GM12878 (cell line): ENCODE data around the gene GTF3C1.

ENCODE experiments used
- CTCF ChIP-seq, 3 experiments: IDR thresholded peaks in 2 of 3; conservative IDR thresholded peaks in 1 of 3; 2 replicates each; pipeline ENCODE4 v1.5.1; 2011; ENCODE audit warnings: low read depth in 3 of 3, low read length in 3 of 3, mild to moderate bottlenecking in 3 of 3, control low read depth in 2 of 3, moderate library complexity in 2 of 3, inconsistent platforms in 1 of 3, mixed read lengths in 1 of 3; ENCODE audit not compliant: control insufficient read depth in 2 of 3, insufficient read depth in 1 of 3; ENCODE audit errors: extremely low read depth in 1 of 3
- EZH2 ChIP-seq: IDR thresholded peaks from 2 replicates; pipeline ENCODE4 v1.6.1; 2012; ENCODE audit warnings: low read depth, mild to moderate bottlenecking, control low read depth, inconsistent platforms, low read length, borderline replicate concordance; ENCODE audit not compliant: control insufficient read depth
- TAF1 ChIP-seq: IDR thresholded peaks from 2 replicates; pipeline ENCODE4 v1.6.1; 2011; ENCODE audit warnings: mild to moderate bottlenecking, low read depth, low read length, borderline replicate concordance
- YY1 ChIP-seq: IDR thresholded peaks from 2 replicates; pipeline ENCODE4 v1.6.1; 2011; ENCODE audit warnings: low read depth, mild to moderate bottlenecking, low read length

- no peak for TF ChIP-seq TAF1
- TF ChIP-seq YY1: no peak
- TF ChIP-seq EZH2: no peak
- no peak for TF ChIP-seq CTCF (IDR thresholded peaks at IDR 0.05 in 2 of 3, conservative IDR thresholded peaks at IDR 0.05 in 1 of 3; ENCODE audit: control insufficient read depth in 2 of 3, extremely low read depth in 1 of 3, insufficient read depth in 1 of 3, low read depth in 3 of 3, low read length in 3 of 3)
Measured at GRCh38 chr16:27436921-27437650, 112.6 kb downstream of the GTF3C1 start.
